Measurements from ENCODE around the gene SERPINE1.

DNA sequence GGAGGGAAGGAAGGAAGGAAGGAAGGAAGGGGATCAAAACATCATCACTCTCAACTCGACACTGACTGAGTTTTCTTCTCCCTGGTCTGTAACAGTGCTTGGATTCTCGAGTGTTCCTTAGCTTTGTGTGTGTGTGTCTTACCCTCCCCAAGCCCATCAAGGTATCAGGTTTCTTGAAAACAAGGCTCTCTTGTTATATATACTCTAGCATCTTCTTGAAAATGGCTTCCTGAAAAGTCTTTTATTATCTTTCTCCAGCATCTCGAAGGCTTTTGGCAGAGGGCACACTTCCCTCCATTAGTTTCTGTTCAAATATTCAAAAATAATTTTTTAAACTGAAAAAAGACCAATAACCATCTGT, 13.4 kb downstream of the SERPINE1 start:
- TF ChIP-seq TAF1 (IDR thresholded peaks at IDR 0.05; ENCODE audit: borderline replicate concordance, insufficient read depth, low read length) (no peak), POLR2AphosphoS5 (IDR thresholded peaks at IDR 0.05; ENCODE audit: low read depth, low read length) (no peak), SIN3A (IDR thresholded peaks at IDR 0.05; ENCODE audit: borderline replicate concordance, insufficient read depth, low read length) (no peak)
- TF ChIP-seq, protein P1, sequence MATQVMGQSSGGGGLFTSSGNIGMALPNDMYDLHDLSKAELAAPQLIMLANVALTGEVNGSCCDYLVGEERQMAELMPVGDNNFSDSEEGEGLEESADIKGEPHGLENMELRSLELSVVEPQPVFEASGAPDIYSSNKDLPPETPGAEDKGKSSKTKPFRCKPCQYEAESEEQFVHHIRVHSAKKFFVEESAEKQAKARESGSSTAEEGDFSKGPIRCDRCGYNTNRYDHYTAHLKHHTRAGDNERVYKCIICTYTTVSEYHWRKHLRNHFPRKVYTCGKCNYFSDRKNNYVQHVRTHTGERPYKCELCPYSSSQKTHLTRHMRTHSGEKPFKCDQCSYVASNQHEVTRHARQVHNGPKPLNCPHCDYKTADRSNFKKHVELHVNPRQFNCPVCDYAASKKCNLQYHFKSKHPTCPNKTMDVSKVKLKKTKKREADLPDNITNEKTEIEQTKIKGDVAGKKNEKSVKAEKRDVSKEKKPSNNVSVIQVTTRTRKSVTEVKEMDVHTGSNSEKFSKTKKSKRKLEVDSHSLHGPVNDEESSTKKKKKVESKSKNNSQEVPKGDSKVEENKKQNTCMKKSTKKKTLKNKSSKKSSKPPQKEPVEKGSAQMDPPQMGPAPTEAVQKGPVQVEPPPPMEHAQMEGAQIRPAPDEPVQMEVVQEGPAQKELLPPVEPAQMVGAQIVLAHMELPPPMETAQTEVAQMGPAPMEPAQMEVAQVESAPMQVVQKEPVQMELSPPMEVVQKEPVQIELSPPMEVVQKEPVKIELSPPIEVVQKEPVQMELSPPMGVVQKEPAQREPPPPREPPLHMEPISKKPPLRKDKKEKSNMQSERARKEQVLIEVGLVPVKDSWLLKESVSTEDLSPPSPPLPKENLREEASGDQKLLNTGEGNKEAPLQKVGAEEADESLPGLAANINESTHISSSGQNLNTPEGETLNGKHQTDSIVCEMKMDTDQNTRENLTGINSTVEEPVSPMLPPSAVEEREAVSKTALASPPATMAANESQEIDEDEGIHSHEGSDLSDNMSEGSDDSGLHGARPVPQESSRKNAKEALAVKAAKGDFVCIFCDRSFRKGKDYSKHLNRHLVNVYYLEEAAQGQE (IDR thresholded peaks at IDR 0.05; ENCODE audit: insufficient read depth in 1 of 2, low read depth in 2 of 2, low read length in 2 of 2): no peak
